Uterus (tissue), 2 donors: ENCODE measurements around the gene VEPH1.

Experiments used
- POLR2A ChIP-seq, 2 donors: fragments of 450-650 bp; IDR thresholded peaks; one replicate each; pipeline ENCODE4 v1.6.1; 2016; ENCODE audit warnings: antibody characterized with exemption in 2 of 2, mild to moderate bottlenecking in 1 of 2, moderate library complexity in 1 of 2
- TF ChIP-seq, protein P1 (sequence below), 4 experiments: fragments of 200-600 bp in 2 of 4; fragments of 450-650 bp in 2 of 4; sonication (generic) in 2 of 4; IDR thresholded peaks; one replicate each; pipeline ENCODE4 v1.5.1; 2016 to 2019; ENCODE audit warnings: antibody characterized with exemption in 4 of 4, mild to moderate bottlenecking in 2 of 4, moderate library complexity in 1 of 4

DNA sequence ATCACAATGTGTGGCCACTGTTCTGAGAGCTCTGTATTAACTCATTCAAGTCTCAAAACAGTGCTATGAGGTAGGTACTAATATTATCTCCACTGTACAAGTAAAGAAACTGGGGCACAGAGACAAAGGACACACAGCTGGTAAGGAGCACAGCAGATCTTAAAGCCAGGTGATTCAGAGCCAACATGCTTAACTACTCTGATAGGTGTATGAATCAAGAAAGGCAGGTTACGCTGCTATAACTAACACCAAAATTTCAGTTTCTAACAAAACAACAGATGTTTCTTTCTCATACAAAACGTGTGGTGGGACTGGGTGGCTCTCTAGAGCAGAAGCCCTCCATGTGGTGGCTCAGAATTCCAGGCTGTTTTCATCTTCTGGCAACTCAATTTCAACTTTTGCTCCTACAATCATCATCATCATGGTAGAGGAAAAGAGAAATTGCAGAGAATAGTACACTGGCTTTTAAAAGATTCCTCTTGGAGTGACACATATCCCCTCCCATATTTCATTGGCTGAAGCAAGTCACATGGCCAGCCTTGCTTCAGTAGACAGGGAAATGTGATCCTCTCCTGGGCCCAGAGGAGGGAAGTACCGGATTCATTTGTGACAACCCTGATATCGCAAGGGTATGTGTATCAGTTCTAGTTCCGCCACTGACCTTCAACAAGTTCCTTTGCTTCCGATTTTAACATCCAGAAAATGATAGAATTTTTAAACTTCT is 192.7 kb downstream of the VEPH1 start:
- no peak for TF ChIP-seq POLR2A (IDR thresholded peaks at IDR 0.05)
- TF ChIP-seq, protein P1, sequence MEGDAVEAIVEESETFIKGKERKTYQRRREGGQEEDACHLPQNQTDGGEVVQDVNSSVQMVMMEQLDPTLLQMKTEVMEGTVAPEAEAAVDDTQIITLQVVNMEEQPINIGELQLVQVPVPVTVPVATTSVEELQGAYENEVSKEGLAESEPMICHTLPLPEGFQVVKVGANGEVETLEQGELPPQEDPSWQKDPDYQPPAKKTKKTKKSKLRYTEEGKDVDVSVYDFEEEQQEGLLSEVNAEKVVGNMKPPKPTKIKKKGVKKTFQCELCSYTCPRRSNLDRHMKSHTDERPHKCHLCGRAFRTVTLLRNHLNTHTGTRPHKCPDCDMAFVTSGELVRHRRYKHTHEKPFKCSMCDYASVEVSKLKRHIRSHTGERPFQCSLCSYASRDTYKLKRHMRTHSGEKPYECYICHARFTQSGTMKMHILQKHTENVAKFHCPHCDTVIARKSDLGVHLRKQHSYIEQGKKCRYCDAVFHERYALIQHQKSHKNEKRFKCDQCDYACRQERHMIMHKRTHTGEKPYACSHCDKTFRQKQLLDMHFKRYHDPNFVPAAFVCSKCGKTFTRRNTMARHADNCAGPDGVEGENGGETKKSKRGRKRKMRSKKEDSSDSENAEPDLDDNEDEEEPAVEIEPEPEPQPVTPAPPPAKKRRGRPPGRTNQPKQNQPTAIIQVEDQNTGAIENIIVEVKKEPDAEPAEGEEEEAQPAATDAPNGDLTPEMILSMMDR (IDR thresholded peaks at IDR 0.05): no peak
